ENCODE data around the gene SYCP2.
A peak's percentile ranks its signal among the peaks of the same experiment; 100 is the strongest.

SYCP2 gene

DNA sequence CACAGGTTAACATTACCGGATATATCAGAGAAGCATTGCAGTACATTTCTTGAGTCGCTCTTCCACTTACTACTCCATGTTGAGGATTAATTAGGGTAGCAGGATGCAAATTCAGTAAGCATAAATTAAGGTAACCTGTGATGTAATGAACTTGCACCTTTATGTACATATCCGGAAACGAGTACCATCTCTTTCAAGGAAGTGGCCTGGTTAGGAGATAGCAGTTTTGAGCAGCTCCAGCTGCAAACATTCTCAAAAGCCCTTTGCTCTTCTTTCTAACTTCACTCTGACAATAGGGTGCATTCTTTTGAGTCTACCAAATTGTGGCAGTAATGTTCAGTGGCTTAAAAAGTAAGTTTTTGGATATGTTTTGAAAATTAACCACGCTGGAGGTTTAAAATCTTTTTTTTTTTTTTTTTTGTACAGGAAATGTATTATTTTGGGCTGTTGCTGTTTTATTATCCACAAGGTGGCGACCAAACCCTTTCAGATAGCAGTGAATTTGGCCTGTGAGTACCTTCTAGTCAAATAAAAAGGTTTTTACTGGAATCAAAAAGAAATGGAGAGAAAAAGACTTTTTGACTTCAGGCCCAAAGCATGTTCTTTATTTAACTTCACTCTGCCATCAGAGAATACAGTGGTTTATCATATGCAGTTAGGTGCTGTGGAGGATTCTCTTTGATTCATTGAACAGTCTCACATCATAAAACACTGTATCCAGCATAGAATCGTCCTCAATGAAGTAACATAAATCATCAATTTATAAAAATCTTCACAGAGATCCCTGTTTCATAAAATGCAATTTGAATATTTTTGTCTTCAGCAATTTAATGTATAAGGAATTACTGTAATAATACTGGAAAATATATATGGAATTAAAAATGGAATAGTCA is 15.6 kb upstream of the SYCP2 start:
- Mint-ChIP-seq H3K36me3 (peaks cover 8% of the 10 kb centered on the region), H3K27ac (peak overlapping the region; percentile 96), H3K4me1 (peaks cover 32% of the 10 kb centered on the region), H3K4me3 (peak overlapping the region; percentile 82), H3K27me3 (no peaks in the 10 kb centered on the region), H3K9me3 (no peaks in the 10 kb centered on the region)

DNA sequence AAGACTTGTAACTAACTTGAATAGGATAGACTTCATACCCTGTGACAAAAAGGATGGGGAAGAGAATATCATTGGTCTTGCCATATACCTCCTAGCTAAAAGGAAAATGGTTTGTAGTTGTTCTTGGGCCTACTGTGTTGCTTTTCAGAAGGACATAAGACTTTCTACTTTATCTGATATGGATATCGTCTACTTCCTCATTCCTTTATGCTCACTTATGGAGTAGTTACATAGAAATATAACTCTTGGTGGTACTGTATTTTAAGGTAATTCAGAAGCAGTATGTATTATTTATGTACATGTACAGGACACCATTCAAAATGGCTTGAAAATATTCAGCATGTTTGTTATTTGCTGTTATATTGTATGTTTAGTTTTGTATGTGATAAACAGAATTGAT is 14.8 kb upstream of the SYCP2 start:
- H3K27ac Mint-ChIP-seq = no peak overlapping the region
- H3K4me1 Mint-ChIP-seq = peaks cover 33% of the 10 kb centered on the region
- no peaks in the 10 kb centered on the region for H3K27me3 Mint-ChIP-seq
- no peaks in the 10 kb centered on the region for H3K9me3 Mint-ChIP-seq
- no peak overlapping the region for H3K4me3 Mint-ChIP-seq
- peaks cover 8% of the 10 kb centered on the region for H3K36me3 Mint-ChIP-seq

DNA sequence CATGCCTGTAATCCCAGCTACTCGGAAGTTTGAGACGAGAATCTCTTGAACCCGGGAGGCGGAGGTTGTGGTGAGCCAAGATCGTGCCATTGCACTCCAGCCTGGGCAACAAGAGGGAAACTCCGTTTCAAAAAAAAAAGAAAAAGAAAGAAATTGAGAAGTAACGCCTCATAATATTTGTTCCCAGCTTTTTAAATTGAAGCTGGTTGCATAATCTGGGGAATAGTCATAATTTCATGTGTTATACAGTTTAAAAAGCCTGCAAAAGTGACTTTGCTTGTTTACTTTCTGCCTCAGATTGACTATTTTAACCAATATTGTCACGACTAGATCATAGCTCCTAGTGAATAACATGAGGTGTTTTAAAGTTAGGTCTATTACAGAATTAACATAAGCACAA is 13.9 kb upstream of the SYCP2 start:
- H3K36me3 Mint-ChIP-seq = peaks cover 8% of the 10 kb centered on the region
- H3K4me1 Mint-ChIP-seq = peaks cover 33% of the 10 kb centered on the region
- peak overlapping the region; percentile 8 for H3K27ac Mint-ChIP-seq
- no peak overlapping the region for H3K4me3 Mint-ChIP-seq
- H3K9me3 Mint-ChIP-seq = no peaks in the 10 kb centered on the region
- no peaks in the 10 kb centered on the region for H3K27me3 Mint-ChIP-seq

DNA sequence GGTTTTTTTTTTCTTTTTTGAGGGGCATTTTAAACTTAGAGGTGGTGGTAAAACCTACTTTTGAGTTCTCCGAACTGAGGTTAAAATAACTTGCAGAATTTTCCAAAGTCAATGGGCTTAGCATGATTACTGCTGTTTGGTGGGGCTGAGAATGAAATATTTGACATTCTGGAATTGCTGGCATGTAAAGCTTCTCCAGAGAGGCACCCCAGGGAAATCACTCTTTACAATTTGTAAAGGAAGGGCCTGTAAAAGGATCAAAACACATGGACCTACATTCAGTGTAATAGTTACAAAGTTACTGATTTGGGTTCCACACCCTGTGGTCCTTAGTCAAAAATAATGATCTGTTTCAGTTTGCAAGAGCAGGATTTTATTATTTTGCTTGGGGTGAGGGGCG is 12.3 kb upstream of the SYCP2 start:
- H3K27me3 Mint-ChIP-seq = no peaks in the 10 kb centered on the region
- peaks cover 49% of the 10 kb centered on the region for H3K4me1 Mint-ChIP-seq
- no peak overlapping the region for H3K4me3 Mint-ChIP-seq
- H3K36me3 Mint-ChIP-seq = peaks cover 8% of the 10 kb centered on the region
- no peak overlapping the region for H3K27ac Mint-ChIP-seq
- no peaks in the 10 kb centered on the region for H3K9me3 Mint-ChIP-seq

DNA sequence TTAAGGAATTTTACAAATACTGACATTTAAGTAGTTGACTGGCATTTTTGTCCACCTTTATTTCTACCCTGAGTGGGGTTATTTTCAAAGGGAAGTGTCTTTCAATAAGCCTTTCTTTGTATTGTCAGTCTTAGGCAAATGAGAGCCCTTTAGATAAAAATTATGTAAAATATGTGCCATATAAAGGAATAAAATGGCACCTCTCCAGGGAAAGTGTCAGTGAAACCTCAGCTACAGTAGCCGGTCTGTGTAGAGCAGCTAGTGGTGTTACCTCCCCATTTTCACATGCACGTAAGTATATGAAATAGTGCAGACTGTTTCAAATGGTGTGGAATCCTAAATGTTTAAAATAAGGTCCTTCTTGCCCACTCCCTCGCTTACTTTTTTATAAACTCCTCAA is 11.7 kb upstream of the SYCP2 start:
- Mint-ChIP-seq H3K9me3 (no peaks in the 10 kb centered on the region), H3K4me3 (no peak overlapping the region), H3K36me3 (peaks cover 8% of the 10 kb centered on the region), H3K27me3 (no peaks in the 10 kb centered on the region), H3K27ac (no peak overlapping the region), H3K4me1 (peaks cover 49% of the 10 kb centered on the region)

DNA sequence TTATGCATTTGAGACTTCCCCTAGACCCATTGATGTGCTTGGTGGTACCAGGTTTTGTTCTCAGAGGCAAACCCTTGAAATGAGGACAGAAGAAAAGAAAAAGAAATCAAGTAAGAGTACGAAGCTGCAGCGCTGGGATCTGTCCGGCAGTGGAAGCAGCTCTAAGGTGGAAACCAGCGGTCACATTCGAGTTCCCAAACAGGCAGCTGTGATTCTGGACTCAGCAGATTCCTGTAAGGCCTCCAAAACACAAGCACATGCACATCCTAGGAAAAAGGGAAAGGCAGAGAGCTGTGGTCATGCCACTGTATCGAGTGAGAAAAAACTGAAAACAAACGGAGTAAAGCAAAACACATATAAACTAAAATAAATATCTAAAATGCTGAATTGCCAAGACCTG is 11.3 kb upstream of the SYCP2 start:
- Mint-ChIP-seq H3K36me3 (peaks cover 8% of the 10 kb centered on the region), H3K27me3 (no peaks in the 10 kb centered on the region), H3K4me3 (no peak overlapping the region), H3K9me3 (no peaks in the 10 kb centered on the region), H3K27ac (peak overlapping the region; percentile 57), H3K4me1 (peaks cover 49% of the 10 kb centered on the region)

DNA sequence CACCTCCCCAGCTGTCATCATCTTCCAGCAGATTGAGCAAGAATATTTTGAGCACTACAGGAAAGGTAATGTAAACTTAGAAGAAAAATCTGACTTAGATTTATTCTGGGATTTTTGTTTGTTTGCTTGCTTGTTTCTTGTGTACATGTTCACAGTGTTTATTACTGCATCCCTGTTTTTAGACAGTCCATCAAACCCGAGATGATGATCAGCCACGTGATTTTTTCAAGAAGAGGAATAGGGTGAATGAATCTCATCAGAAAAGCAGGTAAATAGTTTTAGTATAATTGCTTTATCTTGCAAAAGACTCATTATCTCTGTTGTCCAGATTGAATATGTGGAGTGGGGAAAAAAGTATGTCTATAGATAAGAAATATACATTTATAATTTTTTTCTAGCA is 8.8 kb upstream of the SYCP2 start:
- Mint-ChIP-seq H3K4me1 (peaks cover 51% of the 10 kb centered on the region), H3K9me3 (no peaks in the 10 kb centered on the region), H3K27ac (no peak overlapping the region), H3K4me3 (peak overlapping the region; percentile 33), H3K36me3 (peaks cover 8% of the 10 kb centered on the region), H3K27me3 (no peaks in the 10 kb centered on the region)

DNA sequence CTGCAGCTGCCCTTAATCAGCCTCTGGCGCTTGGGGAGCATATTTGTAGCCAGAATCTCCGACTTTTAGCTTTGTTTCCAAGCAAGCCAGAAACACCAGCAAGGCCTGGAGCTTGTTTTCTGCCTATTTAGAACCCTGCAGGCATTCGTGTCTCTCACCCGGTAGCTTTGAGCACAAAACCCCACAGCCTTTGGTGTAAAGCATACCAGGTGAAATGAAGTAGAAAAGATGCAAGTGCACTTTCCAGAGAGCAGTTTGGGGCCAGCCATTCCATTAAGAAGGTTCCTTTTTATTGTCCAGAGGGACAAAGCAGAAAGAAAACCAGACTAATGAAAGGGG is 7.5 kb upstream of the SYCP2 start:
- Mint-ChIP-seq H3K4me1 (peaks cover 60% of the 10 kb centered on the region), H3K4me3 (peak overlapping the region; percentile 96), H3K36me3 (peaks cover 8% of the 10 kb centered on the region), H3K27me3 (no peaks in the 10 kb centered on the region), H3K9me3 (no peaks in the 10 kb centered on the region), H3K27ac (peak overlapping the region; percentile 95)

DNA sequence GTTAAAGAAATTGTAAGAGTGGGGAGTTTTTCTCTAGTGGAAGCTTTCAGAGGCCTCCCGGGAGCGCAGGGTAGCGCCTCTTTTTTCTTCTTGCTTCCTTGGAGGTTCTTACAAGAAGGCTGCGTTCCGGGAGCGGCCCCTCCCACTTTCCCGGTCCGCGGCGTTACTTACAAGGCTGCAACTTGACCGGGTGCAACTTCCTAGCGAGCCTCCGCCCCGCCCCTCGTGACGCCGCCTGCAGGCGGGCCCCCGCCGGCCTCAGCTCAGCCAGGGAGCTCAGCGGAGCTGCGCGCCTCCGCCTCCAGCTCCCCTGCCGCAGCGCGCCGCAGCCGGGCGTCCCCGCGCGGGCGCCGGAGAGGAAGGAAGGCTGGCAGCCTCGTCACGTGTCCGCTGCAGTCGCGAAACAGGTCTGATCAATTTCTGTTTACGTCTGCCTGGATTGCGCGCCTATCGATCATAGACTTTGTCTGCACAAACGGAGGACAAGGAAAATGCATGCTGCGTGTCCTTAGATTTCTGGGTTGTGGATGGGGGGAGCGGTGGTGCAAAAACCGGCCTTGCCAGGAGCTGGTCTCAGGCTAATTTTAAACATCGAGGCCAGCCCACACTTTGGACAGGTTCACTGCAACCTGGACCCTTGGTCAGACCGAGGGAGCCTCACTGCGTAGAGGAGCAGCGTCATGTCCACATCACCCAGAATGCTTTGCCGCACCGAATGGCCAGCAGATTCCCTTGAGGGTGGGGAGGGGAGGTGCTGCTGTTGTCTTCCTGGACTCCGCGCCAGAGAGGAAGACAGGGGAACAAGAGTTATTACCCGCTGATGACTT is 6.9 kb upstream of the SYCP2 start, which contains the start of the genes FAM217B and PPP1R3D:
FAM217B (plus strand) TSS at position 261 of the 827 bp plus-strand sequence. CDS start 3,555 bp downstream, outside the sequence.
PPP1R3D (minus strand) TSS at position 177 of the 827 bp plus-strand sequence. CDS start 374 bp downstream, outside the sequence.
- H3K27ac Mint-ChIP-seq = peak within 1 kb of the TSS; percentile 95
- H3K36me3 Mint-ChIP-seq = peaks cover 6% of the 10 kb centered on the region
- H3K4me3 Mint-ChIP-seq = peak within 1 kb of the TSS; percentile 96
- H3K4me1 Mint-ChIP-seq = peaks cover 57% of the 10 kb centered on the region
- no peaks in the 10 kb centered on the region for H3K9me3 Mint-ChIP-seq
- no peaks in the 10 kb centered on the region for H3K27me3 Mint-ChIP-seq

DNA sequence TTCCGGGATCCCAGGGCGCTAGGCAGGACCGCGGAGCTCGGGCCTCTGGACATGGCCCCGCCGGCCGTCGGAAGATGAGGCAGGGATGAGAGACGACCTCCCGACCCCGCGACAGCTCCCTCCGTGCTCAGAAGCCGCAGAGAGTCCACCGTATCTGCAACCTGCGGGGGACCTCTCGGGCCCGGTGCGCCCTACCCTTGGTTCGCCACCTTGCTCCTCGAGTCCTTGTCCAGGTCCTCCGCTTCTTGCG is 6.4 kb upstream of the SYCP2 start:
- Mint-ChIP-seq H3K9me3 (no peaks in the 10 kb centered on the region), H3K36me3 (peaks cover 6% of the 10 kb centered on the region), H3K27me3 (no peaks in the 10 kb centered on the region), H3K27ac (no peak overlapping the region), H3K4me3 (peak overlapping the region; percentile 96), H3K4me1 (peaks cover 55% of the 10 kb centered on the region)

DNA sequence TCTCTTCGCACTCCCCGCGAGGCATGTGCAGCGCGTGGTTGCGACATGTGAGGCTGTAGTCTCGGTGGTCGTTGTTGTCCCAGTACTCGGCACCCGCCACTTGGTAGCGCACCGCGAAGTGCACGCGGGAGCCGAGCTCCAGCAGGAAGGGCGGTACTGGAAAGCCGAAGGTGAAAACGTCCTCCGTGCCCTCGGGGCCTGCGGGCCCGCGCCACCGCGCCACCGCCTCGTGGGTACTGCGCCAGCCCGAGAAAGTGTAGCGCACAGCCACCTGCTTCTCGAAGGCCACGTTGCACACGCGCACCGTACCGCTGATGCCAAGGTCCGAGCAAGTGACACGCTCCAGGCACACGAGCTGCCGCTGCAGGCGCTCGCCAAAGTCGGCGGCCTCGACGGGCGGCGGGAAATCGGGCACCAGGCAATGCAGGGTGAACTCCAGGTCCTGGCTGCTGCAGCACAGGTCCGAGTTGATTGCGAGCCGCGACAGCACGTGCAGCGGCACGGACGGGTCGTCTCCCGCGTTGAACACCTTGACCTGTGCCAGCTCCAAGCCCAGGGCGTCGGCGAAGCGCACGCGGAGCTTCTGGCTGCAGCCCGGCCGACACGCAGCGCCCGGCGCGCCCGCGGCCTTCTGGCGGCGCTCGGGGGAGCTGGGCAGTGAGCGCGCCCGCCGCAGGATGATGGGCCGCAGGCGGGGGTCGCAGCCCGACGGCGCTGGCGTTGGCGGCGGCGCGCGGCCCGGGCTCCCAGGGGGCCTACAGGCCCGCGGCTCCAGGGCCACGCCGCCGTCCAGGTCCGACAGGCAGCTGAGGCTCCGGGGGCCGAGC is 5.8 kb upstream of the SYCP2 start:
- H3K9me3 Mint-ChIP-seq = no peaks in the 10 kb centered on the region
- H3K27ac Mint-ChIP-seq = peak overlapping the region; percentile 52
- H3K4me3 Mint-ChIP-seq = peak overlapping the region; percentile 96
- no peaks in the 10 kb centered on the region for H3K27me3 Mint-ChIP-seq
- peaks cover 50% of the 10 kb centered on the region for H3K4me1 Mint-ChIP-seq
- H3K36me3 Mint-ChIP-seq = peaks cover 2% of the 10 kb centered on the region

DNA sequence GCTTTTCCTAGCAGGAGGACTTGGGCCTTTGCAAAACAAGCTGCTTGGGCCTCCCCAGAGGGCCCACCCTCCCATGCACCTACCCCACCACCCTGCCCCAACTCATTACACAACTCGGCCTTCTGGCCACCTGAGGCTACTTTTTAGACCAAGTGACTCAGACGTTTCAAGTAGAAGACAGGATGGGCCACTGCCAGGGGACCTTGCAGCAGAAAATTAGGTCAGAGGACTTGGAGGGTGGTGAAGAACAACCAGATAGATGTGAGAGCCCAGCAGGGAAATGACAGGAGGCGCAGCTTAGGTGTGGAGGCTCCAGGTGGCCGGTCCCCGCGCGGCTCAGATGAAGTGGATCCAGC is 5.2 kb upstream of the SYCP2 start:
- Mint-ChIP-seq H3K36me3 (no peaks in the 10 kb centered on the region), H3K27me3 (no peaks in the 10 kb centered on the region), H3K4me1 (peaks cover 47% of the 10 kb centered on the region), H3K4me3 (peak overlapping the region; percentile 82), H3K9me3 (no peaks in the 10 kb centered on the region), H3K27ac (peak overlapping the region; percentile 52)

DNA sequence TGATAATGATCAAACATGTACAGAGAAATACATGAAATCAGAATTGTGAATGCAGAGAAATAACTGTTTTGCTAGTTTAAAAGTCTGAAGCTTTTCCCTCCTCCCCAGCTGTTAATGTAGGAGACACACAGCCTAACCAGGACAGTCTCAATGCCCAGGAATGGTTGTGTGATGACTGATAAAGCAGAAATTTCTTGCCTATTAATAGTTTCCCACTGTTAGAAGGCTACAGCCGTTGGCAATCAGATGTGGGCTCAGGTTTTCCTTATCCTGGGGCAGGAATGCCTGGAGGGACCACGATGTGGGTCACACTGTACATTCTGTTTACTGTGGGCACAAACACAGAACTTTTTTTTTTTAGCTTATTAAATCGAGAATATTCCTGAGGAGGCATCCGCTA is 4.8 kb upstream of the SYCP2 start:
- Mint-ChIP-seq H3K27ac (peak overlapping the region; percentile 52), H3K9me3 (no peaks in the 10 kb centered on the region), H3K27me3 (no peaks in the 10 kb centered on the region), H3K4me3 (peak overlapping the region; percentile 82), H3K36me3 (no peaks in the 10 kb centered on the region), H3K4me1 (peaks cover 47% of the 10 kb centered on the region)

DNA sequence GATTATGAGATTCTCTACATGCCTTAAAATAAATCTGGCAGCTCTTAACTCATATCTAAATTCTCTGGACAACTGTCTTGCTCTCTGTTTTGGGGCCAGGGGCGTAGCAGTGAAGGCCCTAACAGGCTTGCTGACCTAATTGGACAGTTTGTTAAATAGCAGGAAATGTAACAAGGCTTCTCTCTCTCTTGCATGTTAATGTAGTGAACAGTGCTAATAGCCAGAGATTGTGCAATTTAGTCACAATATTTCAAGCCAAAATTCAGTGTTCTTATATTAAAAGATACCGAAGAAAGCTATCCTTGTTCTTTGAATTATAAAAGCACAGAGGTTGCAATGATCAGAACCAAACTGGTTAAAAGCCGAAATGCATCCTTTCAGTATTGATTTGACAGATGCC is 3.7 kb upstream of the SYCP2 start:
- no peak overlapping the region for H3K27ac Mint-ChIP-seq
- no peaks in the 10 kb centered on the region for H3K36me3 Mint-ChIP-seq
- H3K27me3 Mint-ChIP-seq = no peaks in the 10 kb centered on the region
- no peak overlapping the region for H3K4me3 Mint-ChIP-seq
- H3K9me3 Mint-ChIP-seq = no peaks in the 10 kb centered on the region
- H3K4me1 Mint-ChIP-seq = peaks cover 45% of the 10 kb centered on the region

DNA sequence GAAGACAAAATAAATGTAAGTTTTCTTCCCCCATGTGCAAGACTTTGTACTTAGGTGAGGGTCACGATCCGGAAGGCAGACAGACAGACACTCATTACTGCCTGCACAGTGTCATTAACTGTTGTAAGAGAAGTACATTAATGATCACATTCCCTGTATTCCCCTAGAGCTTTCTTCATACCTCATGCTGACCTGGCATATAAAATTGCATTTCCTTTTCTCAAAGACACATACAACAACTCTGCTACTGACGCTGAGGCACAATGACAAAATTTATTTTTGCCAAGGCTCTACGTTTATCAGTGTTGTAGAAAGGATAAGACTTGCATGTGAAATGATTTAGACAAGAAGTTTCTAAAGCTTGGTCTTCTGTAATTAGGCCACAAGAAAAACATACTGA is 3.0 kb upstream of the SYCP2 start:
- Mint-ChIP-seq H3K9me3 (no peaks in the 10 kb centered on the region), H3K27me3 (no peaks in the 10 kb centered on the region), H3K4me3 (no peak overlapping the region), H3K27ac (no peak overlapping the region), H3K36me3 (peaks cover 1% of the 10 kb centered on the region), H3K4me1 (peaks cover 44% of the 10 kb centered on the region)

All from activated naive CD4-positive, alpha-beta T cell treated with anti-CD3 and anti-CD28 coated beads, Interleukin-2, amount 50 U/mL, for 24 hours (primary cell).